Naive thymus-derived CD4-positive, alpha-beta T cell (primary cell): ENCODE data around the gene DNPEP. TPM values are rescaled to one million over a fixed set of nuclear protein-coding genes. Genes with fewer than 3 reads are reported as not detected.

Experiments
- ATAC-seq: fragments of 150-1000 bp; cut with Tn5 transposase; 2 replicates; pipeline ENCODE4 v1.10.0; 2021; ENCODE audit warnings: mild to moderate bottlenecking, moderate library complexity
- CTCF ChIA-PET: fragments of 350-600 bp; sonication (Branson Sonifier 250); formaldehyde crosslinking; loops from one replicate; lab custom pipeline; 2021; ENCODE audit warnings: antibody characterized with exemption; lab: Charles Lee
- POLR2A ChIA-PET: fragments of 350-600 bp; sonication (Branson Sonifier 250); formaldehyde crosslinking; loops from one replicate; lab custom pipeline; 2021; ENCODE audit warnings: antibody characterized with exemption, inconsistent platforms; lab: Charles Lee
- DNase-seq, 9 donors: peaks; one replicate each; pipeline versions ENCODE4 v3.0.0 to v3.0.0-alpha.2; 2020 to 2022; ENCODE audit warnings: mixed read lengths in 1 of 9
- H3K27ac ChIP-seq: one replicate; pipeline ENCODE4 v1.7.0; 2013; ENCODE audit warnings: mild to moderate bottlenecking, low read depth, low read length, moderate library complexity
- H3K27me3 ChIP-seq, 2 donors: one replicate each; pipeline ENCODE4 v1.7.0; 2013; ENCODE audit warnings: low read length in 2 of 2, mild to moderate bottlenecking in 2 of 2, moderate library complexity in 2 of 2; ENCODE audit not compliant: control insufficient read depth in 2 of 2, insufficient read depth in 2 of 2
- H3K36me3 ChIP-seq, 3 experiments: 1 replicate in 2 of 3; 2 replicates in 1 of 3; pipeline ENCODE4 v1.7.0; 2013; ENCODE audit warnings: low read length in 3 of 3, mild to moderate bottlenecking in 3 of 3, moderate library complexity in 1 of 3; ENCODE audit not compliant: insufficient read depth in 3 of 3, control insufficient read depth in 2 of 3
- H3K4me1 ChIP-seq, 2 donors: one replicate each; pipeline ENCODE4 v1.7.0; 2013; ENCODE audit warnings: low read length in 2 of 2, mild to moderate bottlenecking in 2 of 2, moderate library complexity in 1 of 2; ENCODE audit not compliant: control insufficient read depth in 2 of 2, insufficient read depth in 2 of 2
- H3K4me3 ChIP-seq: 2 replicates; pipeline ENCODE4 v1.7.0; 2013; ENCODE audit warnings: mild to moderate bottlenecking, low read length
- H3K9me3 ChIP-seq, 3 experiments: 1 replicate in 2 of 3; 2 replicates in 1 of 3; pipeline ENCODE4 v1.7.0; 2013; ENCODE audit warnings: low read length in 3 of 3; ENCODE audit not compliant: control insufficient read depth in 2 of 3
- H3K27ac Mint-ChIP-seq, 9 donors: one replicate each; pipeline ENCODE4 v1.8.0; 2020 to 2022; ENCODE audit warnings: mixed read lengths in 9 of 9, mild to moderate bottlenecking in 8 of 9, moderate library complexity in 5 of 9, inconsistent platforms in 2 of 9
- H3K27me3 Mint-ChIP-seq, 5 donors: one replicate each; pipeline ENCODE4 v1.8.0; 2021 to 2022; ENCODE audit warnings: mixed read lengths in 5 of 5, mild to moderate bottlenecking in 1 of 5
- H3K36me3 Mint-ChIP-seq, 5 donors: one replicate each; pipeline ENCODE4 v1.8.0; 2020 to 2022; ENCODE audit warnings: mixed read lengths in 5 of 5, mild to moderate bottlenecking in 3 of 5, inconsistent platforms in 1 of 5
- H3K4me1 Mint-ChIP-seq, 7 donors: one replicate each; pipeline ENCODE4 v1.8.0; 2020 to 2022; ENCODE audit warnings: mixed read lengths in 7 of 7, mild to moderate bottlenecking in 3 of 7, inconsistent platforms in 1 of 7
- H3K4me3 Mint-ChIP-seq, 10 donors: one replicate each; pipeline ENCODE4 v1.8.0; 2020 to 2022; ENCODE audit warnings: mild to moderate bottlenecking in 10 of 10, mixed read lengths in 10 of 10, moderate library complexity in 6 of 10, inconsistent platforms in 2 of 10
- H3K9me3 Mint-ChIP-seq, 11 donors: one replicate each; pipeline ENCODE4 v1.8.0; 2020 to 2022; ENCODE audit warnings: mixed read lengths in 11 of 11, mild to moderate bottlenecking in 4 of 11, inconsistent platforms in 1 of 11, moderate library complexity in 1 of 11
- intact Hi-C, 2 donors: fragments of 100-400 bp; cut with micrococcal nuclease; formaldehyde crosslinking; loops; one replicate each; pipeline ENCODE4 v1.15.1; 2023
- polyA plus RNA-seq, 2 donors: library from polyadenylated mRNA; unstranded; fragments of 300-500 nt; fragmentation: Illumina TruSeq; gene quantifications; one replicate each; pipeline ENCODE4 v1.2.3, GENCODE V29; 2021
- total RNA-seq, 6 experiments: library from RNA in 5 of 6; stranded (reverse) in 5 of 6; gene quantifications; 1 replicate in 5 of 6; 2 replicates in 1 of 6; pipeline ENCODE4 v1.2.3 and lab custom pipeline; 2021 to 2026

DNPEP gene
- 100 to 1,000 TPM in 1 of 5 experiments, 10 to 100 TPM in 4; 72.3 to 115 (median 73.9) TPM for total RNA-seq
- polyA plus RNA-seq, result 10 to 100 TPM; 57.5 to 61.2 TPM
- total RNA-seq (lab: John Stamatoyannopoulos, UW), result 55.6 reads per million, percentile 73 among the genes with 10 or more reads in this experiment

- Mint-ChIP-seq H3K4me1 (peaks cover 2 to 37% (median 33%) of the 10 kb centered on the region in 7 donors), H3K27ac (peak within 1 kb of the TSS; percentile 91 to 98 (median 96)), H3K36me3 (peaks cover under 1 to 26% (median 12%) of the 10 kb centered on the region in 5 donors), H3K9me3 (peaks cover 0 to 5% (median 0%) of the 10 kb centered on the region in 11 donors), H3K27me3 (peaks cover 0 to 5% (median 0%) of the 10 kb centered on the region in 5 donors), H3K4me3 (peak within 1 kb of the TSS; percentile 89 to 97 (median 94))
- DNase-seq (peak in 8 of 9 donors; percentile 76 to 97 (median 92)), ATAC-seq (peak; percentile 80)
- CTCF ChIA-PET, result interaction anchor here (1.3 to 1.4 kb wide), 2 partner anchors 93 to 138 kb away, joined by 4 read pairs; no protein-coding TSS in a partner anchor
- Histone ChIP-seq H3K4me3 (peak within 1 kb of the TSS; percentile 95), H3K4me1 (peaks cover 17 to 22% of the 10 kb centered on the region in 2 donors), H3K27ac (peak within 1 kb of the TSS; percentile 89), H3K27me3 (no peaks in the 10 kb centered on the region), H3K9me3 (no peaks in the 10 kb centered on the region), H3K36me3 (peaks cover 6 to 45% (median 16%) of the 10 kb centered on the region in 3 experiments)
- intact Hi-C loops, result loop anchor here (1.0 to 5.0 kb wide), 28 partner anchors 10 to 1170 kb away; partner anchors contain the start of genes ANKZF1 (in 2 of the 2), ARPC2 (in 2 of the 2), ATG9A (in 2 of the 2) and CHPF (in 2 of the 2)
- POLR2A ChIA-PET, result interaction anchor here (0.6 to 3.3 kb wide), 18 partner anchors 8 to 212 kb away, joined by 3 to 14 read pairs (median 4); partner anchors contain the start of genes ABCB6, ANKZF1, ATG9A and CHPF
Observed at GRCh38 chr2:219387306-219388120, at the start of gene DNPEP. TSS of gene DNPEP (minus strand) at chr2:219387912. CDS start at chr2:219387794, 118 bp downstream.

- Histone ChIP-seq H3K36me3 (no peaks in the 10 kb centered on the region), H3K9me3 (no peaks in the 10 kb centered on the region), H3K27ac (no peak overlapping the region), H3K4me3 (no peak overlapping the region), H3K4me1 (peaks cover 2 to 5% of the 10 kb centered on the region in 2 donors), H3K27me3 (peaks cover 0 to 6% of the 10 kb centered on the region in 2 donors)
- ATAC-seq (no peak), DNase-seq (no peak)
- ChIA-PET POLR2A (no interaction called here), CTCF (interaction anchor here (1.2 to 1.6 kb wide), 3 partner anchors 10 to 104 kb away, joined by 3 to 4 read pairs (median 4); no protein-coding TSS in a partner anchor)
- Mint-ChIP-seq H3K4me3 (no peak overlapping the region), H3K36me3 (no peaks in the 10 kb centered on the region), H3K27ac (no peak overlapping the region), H3K27me3 (peaks cover 4 to 49% (median 19%) of the 10 kb centered on the region in 5 donors), H3K9me3 (no peaks in the 10 kb centered on the region), H3K4me1 (peaks cover 3 to 16% (median 7%) of the 10 kb centered on the region in 7 donors)
- intact Hi-C loops, result no loop called here
Observed at GRCh38 chr2:219437141-219437540, 49.4 kb upstream of the DNPEP start.

DNA sequence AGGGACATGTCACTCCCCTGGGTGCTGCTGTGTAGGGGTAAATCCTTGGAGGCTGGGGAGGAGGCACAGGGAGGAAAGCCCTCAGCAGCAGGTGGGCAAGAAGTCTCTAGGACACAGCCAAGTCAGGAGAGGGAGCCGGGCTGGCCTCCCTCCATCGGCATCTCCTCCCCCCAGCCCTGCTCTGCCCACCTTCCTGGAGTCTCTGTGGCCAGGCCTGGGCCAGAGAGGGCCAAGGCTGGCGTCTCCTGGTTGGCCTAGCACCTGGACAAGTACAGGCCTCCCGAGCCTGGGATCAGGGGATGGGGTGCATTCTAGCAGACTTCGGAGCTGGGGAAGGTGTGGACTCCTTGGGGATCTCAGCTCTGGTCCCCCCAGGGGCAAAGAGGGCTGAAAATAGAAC lies 48.8 kb upstream of the DNPEP start:
- Histone ChIP-seq H3K4me1 (peaks cover 2 to 5% of the 10 kb centered on the region in 2 donors), H3K27ac (no peak overlapping the region), H3K36me3 (no peaks in the 10 kb centered on the region), H3K27me3 (peaks cover 0 to 6% of the 10 kb centered on the region in 2 donors), H3K9me3 (no peaks in the 10 kb centered on the region), H3K4me3 (no peak overlapping the region)
- CTCF ChIA-PET, result interaction anchor here (1.2 to 1.6 kb wide), 3 partner anchors 91 to 104 kb away, joined by 3 to 4 read pairs (median 3); no protein-coding TSS in a partner anchor
- Mint-ChIP-seq H3K27me3 (peaks cover 4 to 50% (median 19%) of the 10 kb centered on the region in 5 donors), H3K36me3 (no peaks in the 10 kb centered on the region), H3K27ac (no peak overlapping the region), H3K4me3 (no peak overlapping the region), H3K9me3 (no peaks in the 10 kb centered on the region), H3K4me1 (peaks cover 3 to 16% (median 7%) of the 10 kb centered on the region in 7 donors)
- POLR2A ChIA-PET, result interaction anchor here (0.8 kb wide), 1 partner anchor 50 kb away, joined by 3 read pairs; no protein-coding TSS in a partner anchor
- no peak for DNase-seq
- intact Hi-C loops, result no loop called here
- ATAC-seq, result no peak

DNA sequence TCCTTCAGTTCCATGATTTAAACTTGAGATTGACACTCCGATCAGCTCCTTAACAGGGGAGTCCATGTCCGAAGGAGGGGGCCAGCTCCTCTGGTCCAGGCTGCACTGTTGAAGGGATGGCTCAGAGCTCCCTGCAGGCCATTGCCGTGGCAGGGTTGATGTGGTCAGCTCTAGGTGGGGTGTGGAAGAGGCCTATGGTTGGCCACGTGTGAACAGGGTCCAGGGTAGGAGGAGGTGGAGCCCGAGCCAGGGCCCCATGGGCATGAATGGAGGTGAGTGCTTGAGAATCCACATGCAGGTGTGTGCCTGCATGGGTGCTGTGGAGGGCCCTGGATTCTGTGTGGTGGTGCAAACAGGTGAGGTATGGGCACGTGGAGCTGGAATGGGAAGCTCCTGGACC lies 48.0 kb upstream of the DNPEP start:
- intact Hi-C loops, result no loop called here
- Mint-ChIP-seq H3K9me3 (no peaks in the 10 kb centered on the region), H3K27ac (peak overlapping the region in 1 of 9 donors; percentile 44), H3K4me1 (peaks cover 0 to 9% (median under 1%) of the 10 kb centered on the region in 7 donors), H3K36me3 (no peaks in the 10 kb centered on the region), H3K27me3 (peaks cover 4 to 44% (median 19%) of the 10 kb centered on the region in 5 donors), H3K4me3 (peak overlapping the region in 2 of 10 donors; percentile 41 to 42)
- H3K4me3 ChIP-seq, result no peak overlapping the region
- H3K27me3 ChIP-seq, result peaks cover 0 to 6% of the 10 kb centered on the region in 2 donors
- no peaks in the 10 kb centered on the region for H3K4me1 ChIP-seq
- H3K36me3 ChIP-seq, result no peaks in the 10 kb centered on the region
- no peak overlapping the region for H3K27ac ChIP-seq
- ChIA-PET CTCF (interaction anchor here (1.1 to 1.2 kb wide), 2 partner anchors 22 to 92 kb away, joined by 3 read pairs; no protein-coding TSS in a partner anchor), POLR2A (interaction anchor here (0.8 kb wide), 1 partner anchor 49 kb away, joined by 3 read pairs; no protein-coding TSS in a partner anchor)
- DNase-seq (no peak), ATAC-seq (no peak)
- H3K9me3 ChIP-seq, result no peaks in the 10 kb centered on the region

DNA sequence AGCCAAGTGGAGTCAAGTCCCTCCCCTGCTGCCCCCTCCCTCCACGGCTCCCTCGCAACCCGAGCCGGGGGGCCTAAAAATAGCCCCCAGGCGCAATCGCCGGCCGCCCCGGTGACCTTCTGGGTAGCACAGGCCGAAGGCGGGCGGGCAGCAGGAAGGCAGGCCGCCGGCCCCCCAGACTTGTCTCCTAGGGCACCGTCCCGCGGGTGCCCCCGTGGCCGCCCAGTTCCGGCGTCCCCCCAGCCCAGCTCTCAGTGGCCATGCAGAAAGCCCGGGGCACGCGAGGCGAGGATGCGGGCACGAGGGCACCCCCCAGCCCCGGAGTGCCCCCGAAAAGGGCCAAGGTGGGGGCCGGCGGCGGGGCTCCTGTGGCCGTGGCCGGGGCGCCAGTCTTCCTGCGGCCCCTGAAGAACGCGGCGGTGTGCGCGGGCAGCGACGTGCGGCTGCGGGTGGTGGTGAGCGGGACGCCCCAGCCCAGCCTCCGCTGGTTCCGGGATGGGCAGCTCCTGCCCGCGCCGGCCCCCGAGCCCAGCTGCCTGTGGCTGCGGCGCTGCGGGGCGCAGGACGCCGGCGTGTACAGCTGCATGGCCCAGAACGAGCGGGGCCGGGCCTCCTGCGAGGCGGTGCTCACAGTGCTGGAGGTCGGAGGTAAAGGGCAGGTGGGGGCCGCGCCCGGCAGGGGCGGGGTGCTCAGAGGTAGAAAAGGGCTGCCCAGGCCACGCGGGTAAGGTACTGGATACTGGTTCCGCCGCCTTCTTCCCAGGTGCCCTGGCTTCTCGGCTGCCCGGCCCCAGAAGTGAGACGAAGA lies 47.2 kb upstream of the DNPEP start, which contains the start of gene SPEG:
Gene SPEG (plus strand): TSS at position 126 of the 808 bp plus-strand sequence. CDS start 135 bp downstream, at position 261.
- Mint-ChIP-seq H3K4me1 (peaks cover 0 to 9% (median 0%) of the 10 kb centered on the region in 7 donors), H3K4me3 (peak within 1 kb of the TSS in 5 of 10 donors; percentile 10 to 50 (median 41)), H3K27ac (peak within 1 kb of the TSS in 1 of 9 donors; percentile 44), H3K27me3 (peaks cover 4 to 37% (median 19%) of the 10 kb centered on the region in 5 donors), H3K36me3 (no peaks in the 10 kb centered on the region), H3K9me3 (no peaks in the 10 kb centered on the region)
- Histone ChIP-seq H3K4me3 (no peak within 1 kb of the TSS), H3K27me3 (peaks cover 0 to 6% of the 10 kb centered on the region in 2 donors), H3K9me3 (no peaks in the 10 kb centered on the region), H3K36me3 (no peaks in the 10 kb centered on the region), H3K27ac (no peak within 1 kb of the TSS), H3K4me1 (no peaks in the 10 kb centered on the region)
- ChIA-PET POLR2A (no interaction called here), CTCF (interaction anchor here (0.6 to 1.2 kb wide), 3 partner anchors 23 to 1823 kb away, joined by 3 read pairs; no protein-coding TSS in a partner anchor)
- DNase-seq (no peak), ATAC-seq (peak; percentile 23)
- intact Hi-C loops, result loop anchor here in 1 of 2 donors (1.0 kb wide), 1 partner anchor 32 kb away; no protein-coding TSS in a partner anchor
